ENCODE measurements around the gene SRGAP3.

Gene SRGAP3

DNA sequence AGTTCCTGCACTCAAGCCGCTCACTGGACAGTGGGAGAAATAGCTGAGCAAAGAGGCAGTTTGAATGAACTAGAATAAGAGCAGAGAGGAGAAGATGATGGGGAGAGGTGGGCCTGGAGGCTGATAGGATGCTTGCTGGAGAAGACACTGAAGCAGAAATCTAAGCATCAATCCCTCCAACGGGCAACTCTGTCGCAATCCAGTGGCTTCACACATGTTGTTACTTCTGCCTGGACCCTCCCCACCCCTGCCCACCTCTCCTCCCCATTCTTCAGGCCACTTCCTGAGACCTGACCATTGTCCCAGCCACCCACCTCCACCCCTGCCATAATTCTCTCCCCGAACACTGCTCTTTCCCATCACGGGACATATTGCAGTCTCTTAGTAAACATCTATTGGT lies 76.0 kb downstream of the SRGAP3 start:
- no peak for DNase-seq (ENCODE audit: low spot score)

DNA sequence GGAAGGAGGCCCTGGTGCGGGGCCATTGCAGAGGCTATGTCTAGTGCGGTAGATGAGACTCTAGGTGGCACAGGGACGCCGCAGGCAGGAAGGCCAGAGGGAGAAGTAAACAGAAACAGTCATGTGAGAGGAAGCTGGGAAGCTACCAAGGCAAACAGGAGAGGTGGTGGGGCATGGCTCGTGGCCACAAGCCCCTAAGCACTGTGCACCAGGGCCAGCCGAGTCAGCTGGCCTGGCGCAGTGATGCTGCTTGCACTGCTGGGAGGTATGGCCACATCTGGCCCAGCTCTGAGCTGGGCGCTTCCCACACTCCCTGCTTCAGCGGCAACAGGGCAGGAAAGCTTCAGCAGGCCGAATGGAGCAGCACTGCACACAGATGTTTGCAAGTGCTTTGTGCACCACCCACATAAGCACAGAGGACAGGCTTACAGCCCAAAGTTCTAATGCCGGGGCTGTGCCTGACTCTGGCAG lies 76.6 kb downstream of the SRGAP3 start:
- no peak for DNase-seq (ENCODE audit: low spot score)

DNA sequence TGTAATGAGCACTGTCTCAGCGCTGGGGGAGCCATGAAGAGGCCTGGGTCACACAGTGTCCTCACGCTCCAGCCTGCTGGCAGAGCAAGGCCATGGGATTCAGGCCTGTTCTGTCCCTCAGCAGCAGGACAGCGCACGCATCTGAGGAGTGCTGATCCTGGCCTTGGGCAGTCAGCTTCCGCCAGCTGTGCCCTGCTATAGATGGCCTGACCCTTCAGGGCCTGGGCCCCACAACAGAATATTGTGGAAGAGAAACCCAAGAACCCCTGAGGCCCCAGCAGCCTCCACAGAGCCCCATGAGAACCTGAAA lies 78.6 kb downstream of the SRGAP3 start:
- no peak for DNase-seq (ENCODE audit: low spot score)

DNA sequence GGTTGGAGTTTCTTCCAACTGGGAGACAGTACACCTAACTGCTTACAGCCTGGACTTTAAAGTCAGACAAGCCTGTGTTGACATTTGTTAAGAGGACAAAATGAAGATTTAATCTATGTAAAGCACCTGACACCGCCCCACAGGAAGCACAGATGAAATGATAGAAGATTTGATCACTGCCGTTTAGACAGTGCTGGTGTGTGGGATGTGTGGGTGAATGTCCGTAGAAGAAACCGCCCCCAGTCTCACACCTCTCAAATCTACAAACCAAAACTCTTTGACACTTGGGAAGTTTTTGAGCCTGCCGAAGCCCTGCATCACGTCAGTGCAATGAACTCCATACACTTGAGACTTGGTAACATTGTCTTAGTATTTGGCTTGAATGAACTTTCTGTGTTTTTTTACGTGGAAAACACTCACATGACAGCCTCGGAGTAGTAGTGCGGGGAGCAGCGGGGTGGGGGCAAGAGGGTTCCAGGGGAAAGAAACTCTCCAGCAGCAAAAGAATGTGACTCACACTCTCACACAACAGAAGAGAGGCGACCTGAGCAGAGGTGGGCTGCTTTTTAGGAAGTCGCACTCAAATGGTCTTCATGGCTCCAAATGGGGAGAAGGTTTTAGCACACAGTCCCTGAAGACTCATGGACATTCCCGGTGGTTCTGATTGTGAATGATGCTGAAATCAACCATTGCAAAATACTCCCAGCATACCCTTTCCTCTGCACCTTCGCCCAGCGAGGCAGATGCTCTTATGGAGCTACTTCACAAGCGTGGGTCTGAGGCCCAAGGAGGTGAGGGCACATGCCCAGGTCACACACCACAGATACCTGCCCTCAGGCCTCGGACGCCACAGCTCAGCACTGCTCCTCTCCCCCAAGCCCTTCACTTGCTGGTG lies 79.2 kb downstream of the SRGAP3 start:
- no peak for DNase-seq (ENCODE audit: low spot score)

DNA sequence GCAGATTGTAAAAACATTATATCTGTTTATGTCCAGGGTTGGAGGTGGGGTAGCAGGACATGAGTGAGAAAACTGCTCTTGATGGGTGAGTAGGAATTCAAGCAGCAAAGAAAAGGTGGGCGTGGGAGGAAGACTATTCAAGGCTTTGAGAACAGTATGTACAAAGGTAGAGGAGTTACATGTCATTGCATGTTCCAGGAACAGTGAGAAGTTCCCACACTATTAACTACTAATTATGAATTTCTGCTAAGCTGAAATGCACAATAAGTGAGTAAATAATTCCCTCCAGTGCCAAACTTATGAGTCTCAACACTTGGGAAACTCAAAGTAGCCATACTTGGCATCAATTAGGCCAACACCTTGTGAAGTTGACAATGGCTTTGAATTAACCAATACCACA lies 80.1 kb downstream of the SRGAP3 start:
- DNase-seq (ENCODE audit: low spot score), result no peak

DNA sequence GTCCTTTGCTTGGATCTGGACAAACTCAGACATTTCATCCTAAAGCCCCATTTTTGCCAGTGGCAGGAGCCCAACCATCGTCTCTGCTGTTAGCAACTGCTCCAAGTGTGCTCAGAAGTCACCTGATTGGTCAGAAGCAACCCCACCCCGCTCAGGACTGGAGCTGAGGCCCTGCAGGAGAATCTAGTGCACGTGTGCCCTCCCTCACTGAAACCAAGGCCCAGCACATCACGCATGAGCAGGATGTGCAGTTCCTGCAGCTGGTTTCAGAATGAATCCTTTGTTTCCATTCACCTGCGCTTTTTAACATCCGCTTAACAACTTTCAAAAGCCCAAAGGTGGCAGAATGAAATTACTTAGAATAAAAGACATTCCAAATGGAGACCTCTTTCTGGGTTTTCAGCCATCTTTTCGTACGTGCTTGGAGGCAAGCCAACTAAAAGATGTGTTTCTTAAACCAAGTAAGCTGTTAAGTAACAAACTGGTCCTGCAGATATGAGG lies 81.2 kb downstream of the SRGAP3 start:
- DNase-seq (ENCODE audit: low spot score), result no peak

DNA sequence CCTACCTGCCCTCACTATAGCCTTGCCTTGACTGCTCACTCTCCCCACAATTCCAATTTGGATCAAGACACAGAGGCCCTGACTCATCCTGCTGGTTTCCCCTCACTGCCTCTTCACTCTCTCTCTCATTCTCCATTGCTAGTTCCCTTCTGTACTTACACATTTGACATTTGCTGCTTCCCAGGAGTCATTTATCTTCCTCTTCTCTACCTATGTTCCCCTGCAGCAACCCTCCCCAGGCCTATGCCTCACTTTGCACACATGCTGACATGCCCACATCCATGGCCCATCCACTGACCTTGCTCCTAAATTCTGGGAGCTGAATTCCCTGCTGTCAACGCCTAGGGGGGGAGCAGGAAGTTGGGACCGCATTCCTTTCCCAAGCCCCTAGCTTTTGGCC lies 82.2 kb downstream of the SRGAP3 start:
- DNase-seq (ENCODE audit: low spot score), result no peak

DNA sequence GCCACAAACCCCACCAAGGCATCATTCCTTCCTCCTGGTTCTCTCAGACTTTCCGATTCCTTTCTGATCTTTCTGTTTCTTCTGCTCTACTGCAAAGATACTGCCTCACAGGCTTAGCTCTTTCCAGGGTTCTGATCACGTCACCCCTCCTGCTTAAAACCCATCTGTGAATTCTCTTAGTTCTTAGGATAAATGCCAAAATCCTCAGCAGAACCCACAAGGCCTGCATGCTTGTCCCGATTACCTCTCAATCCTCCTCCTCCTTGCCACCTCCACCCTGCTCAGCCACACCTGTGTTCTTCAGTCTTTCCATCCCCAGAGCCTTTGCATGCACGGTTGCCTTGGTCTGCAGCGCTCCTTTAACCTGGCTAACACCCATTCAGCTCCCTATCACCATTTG lies 84.0 kb downstream of the SRGAP3 start:
- no peak for DNase-seq (ENCODE audit: low spot score)

DNA sequence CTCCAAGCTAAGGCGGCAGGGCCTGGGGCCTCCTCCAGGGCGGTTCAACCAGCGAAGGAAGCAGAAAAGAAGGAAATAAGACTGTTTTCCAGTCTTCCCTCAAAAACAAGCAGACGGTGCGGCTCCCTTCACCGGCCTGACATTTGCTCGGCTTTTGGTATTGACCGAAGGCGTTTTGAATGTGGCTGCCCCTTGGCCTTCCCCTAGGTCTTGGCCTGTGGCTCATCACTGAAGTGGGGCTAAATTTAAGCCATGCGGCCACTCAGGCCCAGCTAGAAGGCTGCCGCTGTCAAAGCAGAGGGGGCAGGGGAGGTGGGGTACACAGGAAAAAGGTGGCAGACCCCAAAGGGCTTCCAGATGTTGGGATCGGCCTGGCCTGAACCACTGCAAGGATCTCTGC lies 86.2 kb downstream of the SRGAP3 start:
- no peak for DNase-seq (ENCODE audit: low spot score)

DNA sequence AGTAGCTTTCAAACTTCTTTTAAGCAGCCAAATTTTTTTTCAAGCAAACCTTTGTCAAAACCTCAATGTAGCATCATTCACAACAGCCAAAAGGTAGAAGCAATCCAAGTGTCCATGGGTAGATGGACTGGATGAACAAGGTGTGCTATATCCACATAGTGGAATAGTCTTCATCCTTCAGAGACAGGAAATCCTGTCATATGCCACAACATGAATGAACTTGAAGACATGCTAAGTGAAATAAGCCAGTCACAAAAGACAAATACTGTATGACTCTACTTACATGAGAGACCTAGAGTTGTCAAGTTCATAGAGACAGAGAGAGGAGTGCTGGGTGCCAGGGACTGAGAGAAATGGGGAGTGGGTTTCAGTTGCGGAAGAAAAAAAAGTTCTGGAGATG lies 87.6 kb downstream of the SRGAP3 start:
- DNase-seq (ENCODE audit: low spot score), result no peak

DNA sequence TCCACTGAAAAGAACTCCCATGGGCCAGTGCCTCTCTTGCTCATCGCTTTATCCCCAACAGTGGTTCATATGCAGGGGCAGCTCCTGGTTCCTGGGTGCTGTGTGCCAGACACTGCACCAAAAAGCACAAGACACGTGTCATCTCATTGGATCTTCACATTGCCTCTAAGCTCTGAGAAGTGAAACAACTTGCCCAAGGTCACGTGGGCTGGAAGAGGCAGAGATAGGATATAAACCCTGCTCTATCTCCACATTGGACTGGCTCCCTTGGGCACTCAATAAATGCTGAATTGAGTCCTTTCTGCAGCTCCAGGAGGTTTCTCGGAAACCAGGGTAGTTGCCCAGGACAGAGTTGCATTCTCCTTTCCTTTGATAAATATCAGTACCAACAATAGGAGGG lies 88.1 kb downstream of the SRGAP3 start:
- no peak for DNase-seq (ENCODE audit: low spot score)

DNA sequence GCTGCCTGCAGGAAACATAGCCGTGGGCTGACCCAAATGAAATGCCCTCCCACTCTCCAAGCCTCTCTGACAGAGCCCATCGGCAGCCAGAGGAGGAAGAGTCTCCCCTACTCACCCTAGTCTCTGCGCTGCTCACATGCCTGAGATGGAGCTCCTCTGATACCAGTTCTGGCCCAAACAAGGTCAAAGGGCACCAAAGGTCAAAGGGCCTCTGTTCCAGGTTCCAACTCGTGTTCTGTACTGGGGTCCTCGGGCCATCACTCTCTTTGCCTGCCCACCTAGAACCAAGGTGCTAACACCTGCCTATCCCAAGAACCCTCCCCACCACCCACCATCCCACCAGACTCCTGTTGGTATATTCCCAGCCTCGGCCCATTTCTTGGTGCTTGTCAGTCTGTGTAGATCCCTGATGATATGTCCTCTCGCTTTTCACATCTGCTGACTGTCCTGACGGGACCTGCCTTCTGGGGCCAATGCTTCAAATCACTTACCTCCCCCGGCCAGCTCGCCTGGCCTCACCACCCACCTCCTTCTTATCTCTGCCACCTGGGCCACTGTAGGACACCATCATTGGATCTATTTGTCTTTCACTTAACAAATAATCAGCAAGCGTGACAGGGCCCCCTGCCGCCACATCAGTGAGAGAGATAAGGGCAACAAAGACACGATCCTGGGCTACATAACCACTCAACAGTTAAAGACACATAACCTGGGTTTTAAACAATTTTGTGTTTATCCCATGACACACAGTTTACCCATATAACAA lies 90.4 kb downstream of the SRGAP3 start:
- DNase-seq (ENCODE audit: low spot score), result no peak

DNA sequence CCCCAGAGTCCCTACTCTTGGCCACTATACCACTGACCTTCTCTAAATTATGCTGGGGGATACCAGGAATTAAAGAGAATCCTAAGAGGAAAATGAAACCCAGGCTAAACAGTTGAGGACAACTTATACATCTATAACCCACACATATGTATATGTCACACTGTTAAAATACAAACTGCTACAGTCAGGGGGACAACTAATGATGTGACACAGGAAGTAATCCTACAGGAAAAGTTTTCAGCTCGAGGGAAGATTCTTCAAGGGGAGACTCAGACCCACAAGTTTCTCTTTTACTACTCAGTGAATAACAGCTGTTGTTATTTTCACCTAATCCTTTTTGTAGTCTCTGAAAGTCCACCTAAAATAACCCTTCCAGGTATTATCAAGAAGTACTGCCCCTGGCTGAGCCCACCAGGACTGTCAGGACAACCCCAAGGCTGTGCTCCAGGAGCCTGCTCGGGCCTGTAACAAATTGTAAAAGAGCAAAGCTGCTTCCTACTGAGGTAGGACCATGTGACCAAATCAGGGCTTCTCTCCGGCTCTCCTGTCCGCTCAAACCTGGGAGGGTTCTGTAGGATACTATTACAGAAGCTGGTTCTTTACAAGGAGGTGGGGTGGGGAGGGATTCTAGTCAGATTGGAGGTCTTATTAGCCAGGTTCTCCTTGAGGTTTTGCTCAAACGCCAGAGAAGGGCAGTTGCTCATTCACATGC lies 91.6 kb downstream of the SRGAP3 start:
- DNase-seq (ENCODE audit: low spot score), result no peak

DNA sequence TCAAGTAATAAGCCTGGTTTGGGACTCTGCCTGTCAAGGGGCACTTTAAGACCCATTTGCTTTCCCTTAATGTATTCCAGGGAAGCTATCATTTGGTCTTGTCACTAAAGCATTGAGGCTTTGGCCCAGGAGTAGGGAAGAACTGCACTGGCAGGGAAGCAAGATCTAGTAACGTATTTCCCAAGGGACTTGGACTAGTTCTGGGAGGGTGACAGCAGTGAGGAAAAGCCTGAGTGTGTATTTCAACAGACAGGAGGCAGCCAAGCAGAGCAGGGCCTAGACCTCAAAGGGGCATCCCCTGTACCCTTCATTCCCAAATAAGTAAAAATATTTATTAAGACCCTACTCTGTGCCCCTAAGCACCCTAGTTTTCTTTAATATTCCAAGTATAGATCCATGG lies 92.8 kb downstream of the SRGAP3 start:
- DNase-seq (ENCODE audit: low spot score), result no peak

DNA sequence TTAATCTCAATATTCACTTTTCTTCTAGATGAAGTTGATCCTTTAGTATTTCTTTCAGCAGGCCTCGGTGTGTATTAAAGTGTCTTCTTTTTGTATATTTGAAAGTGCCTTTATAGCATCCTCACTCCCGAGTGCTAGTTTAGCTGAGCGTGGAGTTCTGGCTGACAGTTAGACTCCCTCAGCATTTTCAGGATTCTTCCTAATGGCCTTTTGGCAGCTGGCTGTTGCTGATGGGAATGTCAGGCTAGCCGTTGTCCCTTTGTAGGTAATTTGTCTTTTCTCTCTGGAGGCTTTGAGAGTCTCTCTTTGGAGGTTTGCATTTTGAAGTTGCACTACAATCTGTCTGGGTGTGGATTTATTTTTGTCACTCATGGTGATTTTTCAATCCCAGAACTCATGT lies 94.4 kb downstream of the SRGAP3 start:
- no peak for DNase-seq (ENCODE audit: low spot score)

DNA sequence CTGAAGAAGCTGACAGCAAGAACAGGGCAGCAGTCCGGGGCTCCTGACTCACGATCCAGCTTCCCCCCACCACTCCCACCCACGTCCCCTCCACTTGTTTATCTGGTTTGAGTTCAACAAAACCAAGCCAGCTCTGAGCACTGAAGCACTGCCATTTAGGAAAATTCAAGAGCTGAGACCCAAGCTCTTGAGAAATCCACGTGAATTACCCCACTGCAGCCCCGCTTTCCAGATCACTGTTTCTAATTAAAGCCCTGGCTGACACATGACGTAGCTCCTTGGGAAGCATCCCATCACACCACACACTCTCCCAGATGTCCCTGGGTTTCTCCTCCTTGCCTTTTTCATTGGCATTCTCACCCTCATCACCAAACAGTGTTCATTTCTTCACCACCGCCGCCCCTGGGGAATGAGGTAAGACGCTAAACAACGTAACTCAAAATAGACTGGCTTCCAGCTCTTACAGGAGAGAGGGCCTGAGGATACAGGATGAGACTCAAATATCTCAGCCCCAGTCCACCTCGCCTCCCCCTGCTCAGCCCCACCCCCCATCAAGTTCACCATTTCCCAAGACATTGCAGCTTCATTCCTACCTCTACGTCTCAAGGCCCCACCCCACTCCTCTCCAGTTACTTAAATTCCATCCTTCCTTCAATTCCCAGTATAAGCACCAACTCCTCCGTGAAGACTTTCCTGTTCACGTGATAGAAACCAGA lies 95.4 kb downstream of the SRGAP3 start:
- no peak for DNase-seq (ENCODE audit: low spot score)

DNA sequence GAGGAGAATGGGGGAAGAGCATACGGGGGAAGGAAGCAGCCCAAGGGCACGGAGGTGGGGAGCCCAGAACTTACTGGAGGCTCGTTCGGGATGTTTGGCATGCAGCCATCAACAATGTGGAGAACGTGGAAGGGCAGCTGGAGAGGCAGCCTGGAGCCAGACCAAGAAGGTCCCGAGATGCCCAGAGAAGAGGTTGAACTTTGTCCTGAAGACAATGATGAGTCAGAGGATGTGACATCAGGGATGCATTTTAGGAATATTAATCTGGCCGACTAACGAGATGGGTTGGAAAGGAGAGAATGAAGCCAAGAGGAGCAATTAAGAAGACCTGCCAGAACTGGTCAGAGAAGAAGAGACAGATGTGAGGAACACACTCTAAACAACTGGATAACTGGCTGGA lies 98.2 kb downstream of the SRGAP3 start:
- DNase-seq (ENCODE audit: low spot score), result no peak

DNA sequence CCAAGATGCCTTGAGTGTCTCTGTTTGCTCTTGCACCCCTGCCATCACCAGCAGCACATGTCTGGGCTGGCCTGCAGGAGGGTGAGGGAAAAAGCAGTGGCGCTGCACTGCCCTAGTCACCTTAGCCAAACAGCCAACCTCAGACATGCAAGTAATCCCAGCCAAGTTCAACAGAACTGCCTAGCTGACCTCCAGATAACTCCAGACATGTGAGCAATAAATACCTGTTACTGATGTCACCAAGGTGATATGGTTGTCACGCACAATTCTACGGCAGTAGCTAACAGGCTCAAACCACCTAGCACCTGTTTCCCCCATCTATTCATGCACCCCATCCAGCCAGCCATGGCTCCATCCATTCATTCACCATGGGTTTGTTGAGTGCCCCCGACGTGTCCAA lies 99.9 kb downstream of the SRGAP3 start:
- DNase-seq (ENCODE audit: low spot score), result no peak

DNA sequence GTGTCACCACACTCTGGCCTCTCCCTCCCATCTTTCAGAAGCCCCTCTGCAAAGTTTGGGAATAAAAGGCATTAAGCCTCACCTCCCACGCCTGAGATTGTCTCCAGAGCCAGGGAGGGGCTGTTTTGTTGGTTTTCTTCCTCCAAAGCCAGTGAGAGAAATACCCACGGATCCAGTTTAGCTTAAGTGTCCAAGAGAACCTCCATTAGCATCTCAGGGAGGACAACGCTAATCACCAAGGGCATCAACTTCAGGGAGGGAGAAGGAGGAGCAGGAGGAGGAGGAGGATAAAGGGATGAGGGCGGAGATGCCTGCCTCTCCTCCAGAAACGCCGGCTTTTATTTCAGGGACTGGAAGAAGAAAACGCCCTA lies 101.6 kb downstream of the SRGAP3 start:
- DNase-seq (ENCODE audit: low spot score), result no peak

DNA sequence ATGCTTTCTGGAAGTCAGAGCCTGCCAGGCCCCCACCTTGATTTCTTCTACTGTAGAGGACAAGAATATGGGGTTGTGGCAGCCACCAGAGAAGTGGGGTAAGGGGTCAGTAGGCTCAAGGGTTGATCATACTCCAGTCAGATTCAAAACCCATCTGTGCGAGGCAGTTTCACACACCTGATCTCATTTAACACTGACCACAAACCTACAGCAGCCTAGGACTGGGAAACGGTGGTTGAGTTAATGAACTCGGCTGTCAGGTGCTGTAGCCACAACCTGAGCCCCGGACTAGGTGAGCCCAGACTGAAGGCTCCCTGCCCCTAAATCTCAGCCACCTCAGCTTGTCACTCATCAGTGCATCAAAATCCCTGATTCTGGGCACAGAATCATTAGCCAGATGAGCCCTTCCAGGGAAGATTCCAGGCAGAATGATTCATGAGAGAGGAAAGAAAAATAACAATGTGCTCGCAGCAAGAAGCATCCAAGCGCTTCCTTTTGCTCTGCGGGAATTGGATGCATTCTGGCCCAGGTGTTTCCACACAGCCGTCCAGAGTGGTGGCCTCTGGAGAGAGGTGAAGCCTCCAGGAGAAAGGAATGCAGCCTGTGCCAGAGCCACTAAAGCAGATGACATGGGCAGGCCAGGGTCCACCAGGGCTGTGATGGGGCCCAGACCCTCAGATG lies 102.1 kb downstream of the SRGAP3 start:
- DNase-seq (ENCODE audit: low spot score), result no peak

DNA sequence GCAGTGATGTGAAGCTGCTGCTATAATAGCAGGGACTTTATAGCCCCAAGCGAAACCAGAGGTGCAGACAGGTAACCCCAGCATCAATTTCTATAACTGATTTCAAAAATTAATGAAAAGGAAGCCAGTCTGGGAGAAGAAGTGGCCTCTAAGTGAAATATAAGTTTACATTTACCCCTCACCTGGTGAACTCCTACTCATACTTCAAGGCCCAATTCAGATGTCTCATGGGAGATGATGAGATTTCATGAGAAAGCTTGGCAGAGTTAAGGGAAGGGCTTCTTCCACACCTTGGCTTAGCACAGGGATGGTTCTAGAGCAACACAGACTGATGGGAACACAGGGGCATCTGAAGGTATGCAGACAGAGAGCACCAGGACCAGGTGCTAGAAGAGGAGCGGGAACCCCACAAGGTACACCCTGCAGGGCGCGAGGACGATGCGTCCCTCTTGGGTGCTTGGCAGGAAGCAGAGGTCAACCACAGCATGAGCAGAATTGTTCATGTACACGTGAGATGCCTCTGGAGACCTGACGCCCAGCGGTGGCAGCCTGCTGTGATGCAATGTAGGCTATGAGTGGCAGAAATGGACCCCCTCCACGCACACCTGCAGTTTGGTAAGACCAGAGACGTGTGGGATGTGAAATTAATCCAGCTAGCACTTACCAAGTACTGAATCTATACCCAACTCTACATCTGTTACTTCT lies 102.9 kb downstream of the SRGAP3 start:
- no peak for DNase-seq (ENCODE audit: low spot score)

Data from hepatic stellate cell (primary cell).